ENCODE results near the gene URB1. TPM values are rescaled to one million over a fixed set of nuclear protein-coding genes. Genes with fewer than 3 reads are reported as not detected.

Gene URB1
- total and polyA plus RNA-seq, 2 donors (not counting 3 experiments of a cell fraction or from before 2014, with no cell fraction given): 8.0 to 27.3 TPM

GRCh38 chr21:32335601-32336575 is 56.9 kb downstream of the URB1 start:
- H4K20me1 ChIP-seq (replicated peaks; ENCODE audit: control insufficient read depth, extremely low read depth, insufficient read depth, low read length): no peaks in the 10 kb centered on the region
- no peaks in the 10 kb centered on the region for H3K9me1 ChIP-seq (replicated peaks; ENCODE audit: control insufficient read depth, extremely low read depth, insufficient read depth, low read length)
- H3K4me3 ChIP-seq (replicated peaks in 1 of 3; ENCODE audit: insufficient read depth in 1 of 3, low read depth in 1 of 3, low read length in 3 of 3): no peak overlapping the region
- no peak overlapping the region for H3K27ac ChIP-seq (ENCODE audit: insufficient read depth, low read depth, low read length)
- no peaks in the 10 kb centered on the region for H3K9me3 ChIP-seq (replicated peaks; ENCODE audit: control insufficient read depth, insufficient read depth, low read length)
- FAIRE-seq (no peak), DNase-seq (ENCODE audit: low read depth, low spot score) (no peak)
- CTCF ChIA-PET: interaction anchor here (1.2 kb wide), 1 partner anchor 265 kb away, joined by 5 read pairs; no protein-coding TSS in a partner anchor
- dilution Hi-C loops (cut with MboI; ENCODE audit: extremely low pct_ligation_motif_present, low sequenced_read_pairs): no loop called here
- intact Hi-C loops (cut with micrococcal nuclease): no loop called here
- no TSS peak for BruUV-seq (replicated peaks)
- no peaks in the 10 kb centered on the region for H3K79me2 ChIP-seq (ENCODE audit: control insufficient read depth, insufficient read depth, low read length)
- no peak overlapping the region for H3K4me2 ChIP-seq (ENCODE audit: insufficient read depth, low read length)
- no peaks in the 10 kb centered on the region for H3K27me3 ChIP-seq (ENCODE audit: control insufficient read depth in 2 of 2, insufficient read depth in 2 of 2, low read length in 2 of 2)
- peaks cover 8% of the 10 kb centered on the region for H3K4me1 ChIP-seq (ENCODE audit: control insufficient read depth, extremely low read depth, insufficient read depth, low read length)
- H3K9ac ChIP-seq (replicated peaks; ENCODE audit: extremely low read depth, insufficient read depth, low read length): no peak overlapping the region
- POLR2A ChIA-PET: no interaction called here
- peaks cover 15 to 36% of the 10 kb centered on the region in 2 experiments for H3K36me3 ChIP-seq (ENCODE audit: control insufficient read depth in 2 of 2, extremely low read depth in 1 of 2, insufficient read depth in 2 of 2, low read length in 2 of 2)
- H2AFZ ChIP-seq (ENCODE audit: low read depth, low read length): no peak overlapping the region
- no peak for TF ChIP-seq POLR2AphosphoS5 (IDR thresholded peaks at IDR 0.05; ENCODE audit: insufficient read depth, low read depth, low read length)
- TF ChIP-seq MAX (IDR thresholded peaks at IDR 0.05; ENCODE audit: insufficient read depth, insufficient read length): no peak
- TF ChIP-seq GATA2 (IDR thresholded peaks at IDR 0.05; ENCODE audit: insufficient read depth, insufficient read length, low read depth, low read length): no peak
- TF ChIP-seq MYC (IDR thresholded peaks at IDR 0.05; ENCODE audit: low read depth, low read length): no peak
- TF ChIP-seq POLR2A (IDR thresholded peaks at IDR 0.05; ENCODE audit: low read depth, low read length): no peak
- no peak for TF ChIP-seq EZH2 (IDR thresholded peaks at IDR 0.05; ENCODE audit: borderline replicate concordance, low read depth, low read length, severe bottlenecking)
- TF ChIP-seq, protein P1, sequence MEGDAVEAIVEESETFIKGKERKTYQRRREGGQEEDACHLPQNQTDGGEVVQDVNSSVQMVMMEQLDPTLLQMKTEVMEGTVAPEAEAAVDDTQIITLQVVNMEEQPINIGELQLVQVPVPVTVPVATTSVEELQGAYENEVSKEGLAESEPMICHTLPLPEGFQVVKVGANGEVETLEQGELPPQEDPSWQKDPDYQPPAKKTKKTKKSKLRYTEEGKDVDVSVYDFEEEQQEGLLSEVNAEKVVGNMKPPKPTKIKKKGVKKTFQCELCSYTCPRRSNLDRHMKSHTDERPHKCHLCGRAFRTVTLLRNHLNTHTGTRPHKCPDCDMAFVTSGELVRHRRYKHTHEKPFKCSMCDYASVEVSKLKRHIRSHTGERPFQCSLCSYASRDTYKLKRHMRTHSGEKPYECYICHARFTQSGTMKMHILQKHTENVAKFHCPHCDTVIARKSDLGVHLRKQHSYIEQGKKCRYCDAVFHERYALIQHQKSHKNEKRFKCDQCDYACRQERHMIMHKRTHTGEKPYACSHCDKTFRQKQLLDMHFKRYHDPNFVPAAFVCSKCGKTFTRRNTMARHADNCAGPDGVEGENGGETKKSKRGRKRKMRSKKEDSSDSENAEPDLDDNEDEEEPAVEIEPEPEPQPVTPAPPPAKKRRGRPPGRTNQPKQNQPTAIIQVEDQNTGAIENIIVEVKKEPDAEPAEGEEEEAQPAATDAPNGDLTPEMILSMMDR (IDR thresholded peaks at IDR 0.05; ENCODE audit: extremely low read depth in 1 of 2, insufficient read depth in 1 of 2, low read depth in 1 of 2, low read length in 2 of 2): no peak

All from endothelial cell of umbilical vein (primary cell).